Thyroid gland (tissue), 4 donors: ENCODE measurements around the gene DLD. TPM values are rescaled to one million over a fixed set of nuclear protein-coding genes. Genes with fewer than 3 reads are reported as not detected.
"Not testable (repeated sequence)": the region's sequence is repeated elsewhere in the genome, so short reads cannot be mapped to it uniquely, and the experiment has no call there.

Source experiments
- DNase-seq, 2 donors: peaks; one replicate each; pipeline ENCODE4 v3.0.0-alpha.2; 2019
- H3K27ac ChIP-seq, 3 donors: fragments of 200-600 bp; sonication (generic); 1 replicate in 2 of 3; 2 replicates in 1 of 3; pipeline ENCODE4 v1.5.1; 2016 to 2019; ENCODE audit warnings: mild to moderate bottlenecking in 1 of 3, moderate library complexity in 1 of 3
- H3K27me3 ChIP-seq: fragments of 200-600 bp; sonication (generic); one replicate; pipeline ENCODE4 v1.5.1; 2019
- H3K36me3 ChIP-seq, 2 donors: fragments of 200-600 bp; sonication (generic); one replicate each; pipeline ENCODE4 v1.5.1; 2016 to 2019
- H3K4me1 ChIP-seq, 2 donors: fragments of 200-600 bp; sonication (generic); one replicate each; pipeline ENCODE4 v1.5.1; 2017 to 2019
- H3K4me3 ChIP-seq, 3 donors: fragments of 200-600 bp; sonication (generic); replicated peaks in 1 of 3; 1 replicate in 2 of 3; 2 replicates in 1 of 3; pipeline ENCODE4 v1.5.1; 2016; ENCODE audit warnings: mild to moderate bottlenecking in 1 of 3
- H3K9me3 ChIP-seq: fragments of 200-600 bp; sonication (generic); one replicate; pipeline ENCODE4 v1.5.1; 2017
- POLR2A ChIP-seq, 2 donors: fragments of 450-650 bp; IDR thresholded peaks; one replicate each; pipeline ENCODE4 v1.6.1; 2017; ENCODE audit warnings: antibody characterized with exemption in 2 of 2, mild to moderate bottlenecking in 2 of 2, moderate library complexity in 1 of 2
- WGBS, 2 donors: methylation state at CpG; one replicate each; pipeline ENCODE4 v1.1.5; 2017; 5-methylcytosine and 5-hydroxymethylcytosine counted together
- intact Hi-C: fragments of 100-400 bp; cut with DNase I; formaldehyde crosslinking; loops from one replicate; pipeline ENCODE4 v1.15.1; 2023
- total RNA-seq, 4 donors: library from RNA; depleted of rRNA; stranded (reverse); fragments of >200 nt; gene quantifications; one replicate each; pipeline ENCODE4 v1.2.3, GENCODE V29; 2016
- TF ChIP-seq, protein P1 (sequence below), 6 experiments: fragments of 200-600 bp in 3 of 6; fragments of 450-650 bp in 3 of 6; sonication (generic) in 3 of 6; IDR thresholded peaks; one replicate each; pipeline ENCODE4 v1.5.1; 2016 to 2019; ENCODE audit warnings: antibody characterized with exemption in 6 of 6, mild to moderate bottlenecking in 2 of 6, inconsistent platforms in 1 of 6, moderate library complexity in 1 of 6

DLD gene
- total RNA-seq, 4 donors from 2014 or later: 108 to 343 (median 213) TPM

DNA sequence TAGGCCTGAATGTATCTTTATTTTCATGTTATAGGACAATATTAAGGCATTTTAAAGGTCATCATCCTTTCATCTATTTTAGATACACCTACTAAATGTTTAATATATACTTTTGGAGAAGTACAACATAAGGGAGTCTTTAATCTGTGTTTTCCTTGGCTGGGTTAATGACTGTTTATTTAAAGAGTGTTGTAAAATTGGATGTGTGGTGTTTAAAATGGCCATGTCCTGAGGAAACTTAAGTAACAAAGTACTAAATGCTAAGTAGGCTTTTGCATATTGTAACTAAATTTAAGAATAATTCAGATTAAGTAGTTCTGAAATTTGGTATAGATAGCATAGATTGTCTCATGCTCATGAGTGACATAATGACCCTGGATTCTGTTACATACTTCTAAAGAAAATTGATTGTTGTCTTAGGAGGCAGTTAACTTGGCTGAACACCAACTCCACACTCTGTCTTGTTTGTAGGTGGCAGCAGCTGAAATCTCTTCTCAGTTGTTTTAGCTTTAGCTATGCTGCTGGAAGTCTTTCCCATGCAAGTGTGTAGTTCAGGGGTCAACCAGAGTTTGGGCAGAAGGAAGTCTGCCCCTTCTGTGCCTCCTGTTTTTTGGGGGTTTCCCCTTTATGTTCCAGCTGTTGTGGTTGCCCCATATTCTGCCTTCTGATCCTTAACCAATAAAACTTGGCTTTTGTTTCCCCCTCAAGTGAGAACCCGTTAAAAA is 29.2 kb downstream of the DLD start:
- TF ChIP-seq POLR2A (IDR thresholded peaks at IDR 0.05): no peak
- TF ChIP-seq, protein P1, sequence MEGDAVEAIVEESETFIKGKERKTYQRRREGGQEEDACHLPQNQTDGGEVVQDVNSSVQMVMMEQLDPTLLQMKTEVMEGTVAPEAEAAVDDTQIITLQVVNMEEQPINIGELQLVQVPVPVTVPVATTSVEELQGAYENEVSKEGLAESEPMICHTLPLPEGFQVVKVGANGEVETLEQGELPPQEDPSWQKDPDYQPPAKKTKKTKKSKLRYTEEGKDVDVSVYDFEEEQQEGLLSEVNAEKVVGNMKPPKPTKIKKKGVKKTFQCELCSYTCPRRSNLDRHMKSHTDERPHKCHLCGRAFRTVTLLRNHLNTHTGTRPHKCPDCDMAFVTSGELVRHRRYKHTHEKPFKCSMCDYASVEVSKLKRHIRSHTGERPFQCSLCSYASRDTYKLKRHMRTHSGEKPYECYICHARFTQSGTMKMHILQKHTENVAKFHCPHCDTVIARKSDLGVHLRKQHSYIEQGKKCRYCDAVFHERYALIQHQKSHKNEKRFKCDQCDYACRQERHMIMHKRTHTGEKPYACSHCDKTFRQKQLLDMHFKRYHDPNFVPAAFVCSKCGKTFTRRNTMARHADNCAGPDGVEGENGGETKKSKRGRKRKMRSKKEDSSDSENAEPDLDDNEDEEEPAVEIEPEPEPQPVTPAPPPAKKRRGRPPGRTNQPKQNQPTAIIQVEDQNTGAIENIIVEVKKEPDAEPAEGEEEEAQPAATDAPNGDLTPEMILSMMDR (IDR thresholded peaks at IDR 0.05): no peak
- DNase-seq: no peak
- Histone ChIP-seq H3K9me3 (no peaks in the 10 kb centered on the region), H3K36me3 (peaks cover 35 to 38% of the 10 kb centered on the region in 2 donors), H3K27ac (peak overlapping the region in 1 of 3 donors; percentile 2), H3K4me1 (peaks cover 0 to 7% of the 10 kb centered on the region in 2 donors), H3K27me3 (no peaks in the 10 kb centered on the region), H3K4me3 (no peak overlapping the region)
- 11 to 17% methylated on average over 1 of the region's 1 CpG for WGBS, 2 donors
- intact Hi-C loops: no loop called here

DNA sequence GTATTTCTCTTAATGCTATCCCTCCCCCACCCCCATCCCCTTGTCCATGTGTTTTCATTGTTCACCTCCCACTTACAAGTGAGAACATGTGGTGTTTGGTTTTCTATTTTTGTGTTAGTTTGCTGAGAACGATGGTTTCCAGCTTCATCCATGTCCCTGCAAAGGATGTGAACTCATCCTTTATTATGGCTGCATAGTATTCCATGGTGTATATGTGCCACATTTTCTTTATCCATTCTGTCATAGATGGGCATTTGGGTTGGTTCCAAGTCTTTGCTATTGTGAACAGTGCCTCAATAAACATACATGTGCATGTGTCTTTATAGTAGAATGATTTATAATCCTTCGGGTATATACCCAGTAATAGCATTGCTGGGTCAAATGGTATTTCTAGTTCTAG is 30.8 kb downstream of the DLD start:
- intact Hi-C loops, H3K27ac ChIP-seq: not testable (repeated sequence)
- H3K36me3 ChIP-seq: peaks cover 32 to 50% of the 10 kb centered on the region in 2 donors

DNA sequence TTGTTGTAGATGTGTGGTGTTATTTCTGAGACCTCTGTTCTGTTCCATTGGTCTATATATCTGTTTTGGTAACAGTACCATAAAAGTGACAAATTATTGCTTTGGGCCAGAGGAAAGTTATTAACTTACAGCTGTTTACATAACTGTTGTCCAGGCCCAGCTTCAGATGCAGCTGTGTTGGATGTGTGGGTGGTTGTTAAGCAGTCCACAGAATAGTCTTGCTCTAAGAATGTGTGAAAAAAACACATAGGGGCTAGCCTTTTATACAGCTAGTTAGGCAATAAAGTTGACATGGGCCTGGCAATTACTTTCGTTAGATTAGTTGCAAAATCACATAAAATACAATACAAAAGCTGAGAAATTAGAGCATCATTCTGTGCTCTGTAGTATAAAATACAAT is 31.9 kb downstream of the DLD start:
- peak overlapping the region in 1 of 3 donors; percentile 32 for H3K27ac ChIP-seq
- peaks cover 22 to 53% of the 10 kb centered on the region in 2 donors for H3K36me3 ChIP-seq
- H3K9me3 ChIP-seq: no peaks in the 10 kb centered on the region
- H3K27me3 ChIP-seq: no peaks in the 10 kb centered on the region
- DNase-seq: no peak
- TF ChIP-seq, protein P1 (IDR thresholded peaks at IDR 0.05): no peak
- TF ChIP-seq POLR2A (IDR thresholded peaks at IDR 0.05): no peak
- 92 to 98% methylated on average over 1 of the region's 1 CpG for WGBS, 2 donors
- intact Hi-C loops: no loop called here
- H3K4me3 ChIP-seq: no peak overlapping the region
- H3K4me1 ChIP-seq: peaks cover 0 to 7% of the 10 kb centered on the region in 2 donors

More for the DNA sequence above, 30.8 kb downstream of the DLD start:
- H3K27me3 ChIP-seq, H3K4me3 ChIP-seq, H3K4me1 ChIP-seq, DNase-seq, H3K9me3 ChIP-seq: not testable (repeated sequence)
- WGBS, 2 donors: 50 to 74% methylated on average over 2 of the region's 2 CpGs

DNA sequence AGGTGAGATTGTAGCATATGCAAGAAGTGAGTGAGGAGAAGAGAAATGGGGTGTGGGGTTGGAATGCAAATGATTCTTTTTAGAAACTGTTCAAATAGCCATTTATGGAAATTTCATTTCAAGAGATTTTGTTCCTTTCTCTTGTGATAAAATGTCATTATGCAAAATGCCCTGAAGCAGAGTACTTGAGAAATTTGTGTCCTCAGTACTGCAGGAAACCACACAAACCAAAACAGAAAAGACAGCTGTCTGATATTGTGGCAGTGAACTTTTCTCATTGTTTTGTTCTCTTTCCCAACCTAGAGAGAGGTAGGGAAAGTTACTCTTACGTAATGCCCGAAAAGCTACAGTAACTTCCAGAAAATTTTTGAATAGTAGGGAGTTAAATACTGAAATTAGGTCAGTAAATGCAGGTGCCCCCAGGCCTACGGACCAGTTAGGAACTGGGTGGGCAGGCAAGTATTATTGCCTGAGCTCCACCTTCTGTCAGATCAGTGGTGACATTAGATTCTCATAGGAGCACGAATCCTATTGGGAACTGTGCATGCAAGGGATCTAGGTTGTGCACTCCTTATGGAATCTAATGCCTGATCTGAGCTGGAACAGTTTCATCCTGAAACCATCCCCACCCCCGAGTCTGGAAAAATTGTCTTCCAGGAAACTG is 34.0 kb downstream of the DLD start:
- H3K36me3 ChIP-seq: peaks cover 18 to 52% of the 10 kb centered on the region in 2 donors
- H3K4me1 ChIP-seq: peaks cover 0 to 7% of the 10 kb centered on the region in 2 donors
- DNase-seq: no peak
- WGBS, 2 donors: 77 to 92% methylated on average over 5 of the region's 5 CpGs
- TF ChIP-seq POLR2A (IDR thresholded peaks at IDR 0.05): no peak
- TF ChIP-seq, protein P1 (IDR thresholded peaks at IDR 0.05): no peak
- no peaks in the 10 kb centered on the region for H3K9me3 ChIP-seq
- no peak overlapping the region for H3K27ac ChIP-seq
- no peaks in the 10 kb centered on the region for H3K27me3 ChIP-seq
- intact Hi-C loops: no loop called here
- H3K4me3 ChIP-seq: no peak overlapping the region

DNA sequence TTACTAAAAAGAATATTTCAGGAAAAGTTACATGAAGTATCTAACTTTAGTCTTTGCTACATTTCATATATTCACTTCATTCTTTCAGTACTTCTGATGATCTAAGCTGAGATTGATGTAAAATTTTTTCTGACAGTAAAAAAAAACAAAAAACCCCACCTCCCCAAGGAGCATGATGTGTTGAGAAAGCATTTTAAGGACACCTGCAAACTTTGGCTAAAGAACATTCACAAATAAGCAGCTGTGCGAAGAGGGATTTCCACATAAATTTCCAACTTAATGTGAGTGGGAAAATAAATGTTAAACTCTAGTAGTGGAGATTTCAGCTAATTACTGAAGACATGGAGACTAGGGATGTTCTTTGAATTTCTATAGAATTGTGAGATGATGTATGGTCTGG is 35.5 kb downstream of the DLD start:
- H3K4me3 ChIP-seq: no peak overlapping the region
- no peaks in the 10 kb centered on the region for H3K9me3 ChIP-seq
- H3K36me3 ChIP-seq: peaks cover 27 to 64% of the 10 kb centered on the region in 2 donors
- H3K4me1 ChIP-seq: no peaks in the 10 kb centered on the region
- no peak overlapping the region for H3K27ac ChIP-seq
- intact Hi-C loops: no loop called here
- DNase-seq: no peak
- H3K27me3 ChIP-seq: no peaks in the 10 kb centered on the region
- no peak for TF ChIP-seq POLR2A (IDR thresholded peaks at IDR 0.05)
- TF ChIP-seq, protein P1 (IDR thresholded peaks at IDR 0.05): no peak
- WGBS, 2 donors: 91 to 100% methylated on average over 1 of the region's 1 CpG
